ENCODE measurements around the gene ABTB2.
A peak's percentile ranks its signal among the peaks of the same experiment; 100 is the strongest.
"Not testable (repeated sequence)": the region's sequence is repeated elsewhere in the genome, so short reads cannot be mapped to it uniquely, and the experiment has no call there.

Gene ABTB2

DNA sequence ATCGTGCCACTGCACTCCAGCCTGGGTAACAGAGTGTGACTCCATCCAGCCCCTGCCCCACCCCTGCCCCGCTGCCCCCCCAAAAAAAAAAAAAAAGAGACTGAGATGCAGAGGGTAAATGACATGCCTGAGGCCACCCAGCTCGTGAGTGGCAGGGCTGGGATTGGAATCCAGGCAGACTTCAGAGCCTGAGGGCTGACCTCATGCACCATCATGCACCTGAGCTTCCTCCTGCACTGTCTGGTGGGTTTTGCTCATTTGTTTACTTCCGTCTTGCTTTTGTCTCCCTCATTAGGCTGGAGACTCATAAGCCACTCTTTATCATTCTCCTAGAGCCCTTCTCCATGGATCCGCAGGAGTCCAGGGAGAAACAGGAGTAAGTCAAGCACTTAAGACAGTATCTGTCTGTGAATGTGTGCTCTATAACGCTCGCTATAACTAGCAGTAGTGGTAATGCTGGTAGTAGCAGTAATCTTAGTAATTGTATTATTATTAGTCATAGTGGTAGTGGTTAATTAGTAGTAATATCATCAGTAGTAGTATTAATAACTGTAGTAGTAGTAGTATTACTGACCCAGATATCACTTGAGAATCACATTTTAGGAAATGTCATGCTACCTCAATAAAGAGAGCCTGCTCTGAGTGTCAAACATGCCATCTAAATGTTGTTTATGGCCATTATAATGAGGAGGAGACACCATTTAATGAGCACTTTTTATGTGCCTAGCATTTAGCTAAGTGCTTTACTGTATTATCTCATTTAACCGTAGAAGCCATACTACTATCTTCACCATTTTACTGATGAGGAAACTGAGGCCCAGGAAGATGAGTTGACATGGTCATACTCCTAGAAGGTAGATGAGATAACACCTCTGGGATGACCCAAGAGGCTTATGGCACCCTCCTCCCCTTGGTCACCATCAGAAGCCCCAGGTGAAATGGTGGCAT, 167.3 kb downstream of the ABTB2 start:
- Mint-ChIP-seq H3K27ac (peak overlapping the region in 1 of 2 donors; percentile 7), H3K4me3 (no peak overlapping the region), H3K4me1 (peaks cover 6% of the 10 kb centered on the region), H3K9me3 (no peaks in the 10 kb centered on the region), H3K27me3 (no peaks in the 10 kb centered on the region)
- ATAC-seq, result no peak
- no peak for DNase-seq

DNA sequence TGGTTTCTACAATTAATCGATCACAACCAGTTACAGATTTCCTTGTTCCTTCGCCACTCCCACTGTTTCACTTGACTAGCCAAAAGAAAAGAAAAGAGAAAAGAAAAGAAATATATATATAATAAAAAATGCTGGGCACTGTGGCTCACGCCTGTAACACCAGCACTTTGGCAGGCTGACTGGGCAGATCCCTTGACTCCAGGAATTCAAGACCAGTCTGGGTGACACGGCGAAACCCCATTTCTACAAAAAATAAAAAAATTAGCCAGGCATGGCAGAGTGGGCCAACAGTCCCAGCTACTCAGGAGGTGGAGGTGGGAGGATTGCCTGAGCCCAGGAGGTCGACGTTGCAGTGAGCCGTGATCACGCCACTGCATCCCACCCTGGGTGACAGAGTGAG, 168.6 kb downstream of the ABTB2 start:
- DNase-seq (no peak), ATAC-seq (no peak)
- H3K4me1 Mint-ChIP-seq, result peaks cover 6% of the 10 kb centered on the region
- no peak overlapping the region for H3K27ac Mint-ChIP-seq
- H3K27me3 Mint-ChIP-seq, result no peaks in the 10 kb centered on the region
- H3K4me3 Mint-ChIP-seq, result no peak overlapping the region
- H3K9me3 Mint-ChIP-seq, result no peaks in the 10 kb centered on the region

DNA sequence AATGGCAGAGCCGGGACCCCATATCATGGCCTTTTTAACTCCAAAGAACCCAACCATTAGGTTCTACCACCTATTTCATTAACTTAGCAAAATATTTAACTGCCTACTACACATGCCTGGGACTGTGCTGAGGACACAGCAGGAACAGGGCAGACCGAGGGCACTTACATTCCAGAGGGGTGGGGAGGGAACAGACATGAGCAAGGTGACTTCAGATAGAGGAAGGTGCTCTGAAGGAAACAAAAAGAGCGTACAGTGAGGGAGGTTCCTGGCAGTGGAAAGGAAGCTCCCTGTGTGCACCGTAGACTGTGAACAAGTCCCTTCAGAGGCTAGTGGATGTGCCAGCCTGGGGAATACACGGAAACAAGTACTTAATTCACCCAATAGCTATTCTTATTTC, 169.6 kb downstream of the ABTB2 start:
- Mint-ChIP-seq H3K4me3 (no peak overlapping the region), H3K27ac (no peak overlapping the region), H3K27me3 (no peaks in the 10 kb centered on the region), H3K9me3 (no peaks in the 10 kb centered on the region), H3K4me1 (peaks cover 6% of the 10 kb centered on the region)
- DNase-seq, result no peak
- no peak for ATAC-seq

DNA sequence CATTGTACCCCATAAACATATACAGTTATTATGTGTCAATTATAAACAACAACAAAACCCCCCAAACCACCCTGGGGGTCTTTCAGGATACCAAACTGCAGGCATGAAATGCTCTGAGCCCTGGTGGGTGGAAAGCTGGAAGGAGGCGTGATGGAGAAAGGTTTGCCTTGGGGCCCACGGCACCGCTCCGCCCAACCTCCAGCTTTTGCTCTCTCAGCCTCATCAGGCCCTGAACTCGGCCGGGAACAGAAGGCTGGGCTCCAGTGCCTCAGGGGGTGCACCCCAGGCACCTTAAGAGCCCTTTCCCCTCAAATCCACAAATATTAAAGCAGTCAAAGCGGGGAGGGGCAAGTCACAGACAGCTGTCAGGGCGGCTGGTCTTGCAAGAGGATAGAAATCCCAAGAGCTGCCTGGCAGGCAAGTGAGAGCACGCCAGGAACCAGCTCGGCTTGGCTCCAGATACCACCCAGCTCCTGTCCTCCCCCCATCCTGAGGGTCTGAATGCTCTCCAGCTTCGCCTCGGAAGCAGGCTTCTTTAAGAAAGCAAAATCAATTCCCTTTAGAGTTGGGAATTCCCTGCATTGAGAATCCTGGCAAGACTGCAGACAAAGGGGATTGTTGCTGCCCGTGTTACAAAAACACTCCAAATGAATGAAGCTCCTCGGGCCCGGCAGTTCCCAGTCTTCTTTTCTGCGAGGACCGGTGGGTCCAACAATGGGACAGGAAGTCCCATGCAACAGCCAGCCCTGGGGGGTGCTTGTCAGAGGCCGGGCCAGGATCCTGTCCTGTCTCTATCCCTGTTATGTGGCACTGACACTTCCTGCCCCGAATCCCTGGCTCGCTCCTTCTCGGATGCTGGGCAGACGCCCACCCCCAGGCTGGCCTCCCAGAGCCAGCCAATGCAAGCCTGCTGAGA, 171.6 kb downstream of the ABTB2 start:
- H3K9me3 Mint-ChIP-seq, result no peaks in the 10 kb centered on the region
- H3K27me3 Mint-ChIP-seq, result no peaks in the 10 kb centered on the region
- H3K4me1 Mint-ChIP-seq, result peaks cover 17% of the 10 kb centered on the region
- no peak for DNase-seq
- no peak overlapping the region for H3K27ac Mint-ChIP-seq
- no peak for ATAC-seq
- no peak overlapping the region for H3K4me3 Mint-ChIP-seq

DNA sequence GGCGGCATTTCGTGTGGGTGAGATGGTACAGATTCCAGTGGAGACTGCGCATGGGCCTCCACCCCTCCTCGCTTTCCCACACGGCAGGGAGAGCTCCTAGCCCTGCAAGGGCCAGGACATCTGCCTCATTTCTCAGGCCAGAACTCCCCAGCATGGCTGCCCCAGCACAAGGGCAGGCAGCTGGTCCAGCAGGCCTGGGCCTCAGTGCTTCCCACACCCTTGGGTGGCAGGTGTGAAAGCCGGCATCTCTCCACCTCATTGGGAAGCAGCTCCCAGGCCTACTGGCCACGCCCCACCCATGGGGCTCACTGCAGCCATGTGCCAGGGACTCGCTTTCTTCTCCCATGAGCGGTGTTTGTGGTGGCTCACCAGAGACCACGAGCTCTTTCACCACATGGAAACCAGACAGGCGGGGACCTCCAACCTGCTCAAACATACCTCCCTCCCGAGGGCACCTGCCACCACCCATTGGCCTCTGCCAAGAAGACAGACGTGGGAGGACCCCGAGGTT, 173.2 kb downstream of the ABTB2 start:
- DNase-seq (no peak), ATAC-seq (no peak)
- no peaks in the 10 kb centered on the region for H3K27me3 Mint-ChIP-seq
- no peaks in the 10 kb centered on the region for H3K9me3 Mint-ChIP-seq
- peaks cover 33% of the 10 kb centered on the region for H3K4me1 Mint-ChIP-seq
- H3K27ac Mint-ChIP-seq, result no peak overlapping the region
- no peak overlapping the region for H3K4me3 Mint-ChIP-seq

DNA sequence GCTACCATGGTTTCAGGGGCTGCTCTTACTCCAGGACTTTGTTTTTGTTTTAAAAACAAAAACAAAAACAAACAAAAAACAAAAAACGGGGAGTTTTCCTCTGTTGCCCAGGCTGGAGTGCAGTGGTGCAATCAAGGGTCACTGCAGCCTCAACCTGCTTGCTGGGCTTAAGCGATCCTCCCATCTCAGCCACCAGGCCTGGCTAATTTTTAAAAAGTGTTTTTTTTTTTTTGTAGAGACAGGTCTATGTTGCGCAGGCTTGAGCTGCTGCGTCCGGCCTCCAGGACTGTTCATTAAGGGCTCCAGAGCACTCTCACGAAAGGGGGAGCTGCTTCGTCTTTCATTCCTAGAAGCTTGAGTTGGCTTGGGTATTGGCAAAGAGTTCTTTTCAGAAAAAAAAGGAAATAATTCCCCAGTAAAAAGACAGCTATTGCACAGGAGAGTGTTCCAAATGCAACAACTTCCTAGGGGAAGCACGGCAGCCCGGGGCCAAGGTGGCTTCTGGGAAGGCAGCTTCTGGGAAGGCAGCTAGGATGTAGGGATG, 173.9 kb downstream of the ABTB2 start:
- no peak for ATAC-seq

DNA sequence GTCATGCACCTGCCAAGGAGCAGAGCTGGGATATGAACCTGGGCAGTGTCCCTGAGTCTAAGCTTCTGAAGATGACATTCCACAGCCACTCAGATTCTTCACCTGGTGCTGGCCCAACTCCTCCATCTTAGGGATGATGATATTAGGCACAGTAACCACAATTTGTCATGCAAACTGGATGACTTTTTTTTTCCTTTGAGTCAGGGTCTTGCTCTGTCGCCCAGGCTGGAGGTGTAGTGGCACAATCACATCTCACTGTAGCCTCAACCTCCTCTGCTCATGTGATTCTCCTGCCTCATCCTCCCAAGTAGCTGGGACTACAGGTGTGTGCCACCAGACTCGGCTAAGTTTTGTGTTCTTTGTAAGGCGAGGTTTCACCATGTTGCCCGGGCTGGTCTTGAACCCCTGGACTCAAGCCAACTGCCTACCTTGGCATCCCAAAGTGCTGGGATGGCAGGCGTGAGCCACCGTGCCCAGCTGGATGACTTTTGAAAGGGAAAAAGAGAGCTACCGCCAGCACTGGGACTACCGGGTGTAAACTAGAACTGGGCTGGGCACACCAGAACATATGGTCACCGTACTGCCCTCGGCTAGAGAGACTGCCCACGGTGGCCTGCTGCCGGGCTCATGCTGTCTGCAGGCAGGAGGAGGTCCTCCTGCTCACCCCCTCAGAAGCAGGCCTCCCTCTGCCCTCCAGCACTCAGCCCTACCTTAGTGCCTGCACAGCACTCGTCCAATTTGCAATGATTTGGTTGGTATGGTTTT, 174.7 kb downstream of the ABTB2 start:
- Mint-ChIP-seq H3K4me1 (peaks cover 39% of the 10 kb centered on the region), H3K4me3 (no peak overlapping the region), H3K9me3 (no peaks in the 10 kb centered on the region), H3K27me3 (no peaks in the 10 kb centered on the region), H3K27ac (no peak overlapping the region)
- DNase-seq (no peak), ATAC-seq (no peak)

More for the DNA sequence above, 173.9 kb downstream of the ABTB2 start:
- no peak overlapping the region for H3K27ac Mint-ChIP-seq
- H3K4me1 Mint-ChIP-seq, result peaks cover 34% of the 10 kb centered on the region
- H3K27me3 Mint-ChIP-seq, result no peaks in the 10 kb centered on the region
- H3K4me3 Mint-ChIP-seq, result no peak overlapping the region
- H3K9me3 Mint-ChIP-seq, result no peaks in the 10 kb centered on the region
- DNase-seq, result no peak

DNA sequence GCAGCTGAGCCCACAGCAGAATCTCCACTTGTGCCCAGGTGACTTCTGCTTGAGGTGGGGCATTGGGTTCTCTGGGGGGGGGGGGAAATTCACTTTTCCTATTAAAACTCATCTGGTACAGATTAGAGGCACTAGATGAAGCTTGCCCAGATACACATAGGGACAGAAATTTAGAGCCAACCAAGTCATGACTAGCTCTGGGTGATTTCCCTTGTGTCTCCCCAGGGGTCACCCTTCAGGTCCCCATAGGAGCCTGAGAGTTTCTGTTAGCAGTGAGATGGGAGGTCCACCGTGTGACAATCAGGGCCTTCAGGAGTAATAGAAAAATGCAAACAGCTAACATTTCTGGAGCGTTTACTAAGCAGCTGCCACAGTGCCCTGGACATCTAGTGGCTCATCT, 175.4 kb downstream of the ABTB2 start:
- DNase-seq (no peak), ATAC-seq (no peak)
- Mint-ChIP-seq H3K4me1 (peaks cover 45% of the 10 kb centered on the region), H3K4me3 (no peak overlapping the region), H3K9me3 (no peaks in the 10 kb centered on the region), H3K27me3 (no peaks in the 10 kb centered on the region), H3K27ac (no peak overlapping the region)

DNA sequence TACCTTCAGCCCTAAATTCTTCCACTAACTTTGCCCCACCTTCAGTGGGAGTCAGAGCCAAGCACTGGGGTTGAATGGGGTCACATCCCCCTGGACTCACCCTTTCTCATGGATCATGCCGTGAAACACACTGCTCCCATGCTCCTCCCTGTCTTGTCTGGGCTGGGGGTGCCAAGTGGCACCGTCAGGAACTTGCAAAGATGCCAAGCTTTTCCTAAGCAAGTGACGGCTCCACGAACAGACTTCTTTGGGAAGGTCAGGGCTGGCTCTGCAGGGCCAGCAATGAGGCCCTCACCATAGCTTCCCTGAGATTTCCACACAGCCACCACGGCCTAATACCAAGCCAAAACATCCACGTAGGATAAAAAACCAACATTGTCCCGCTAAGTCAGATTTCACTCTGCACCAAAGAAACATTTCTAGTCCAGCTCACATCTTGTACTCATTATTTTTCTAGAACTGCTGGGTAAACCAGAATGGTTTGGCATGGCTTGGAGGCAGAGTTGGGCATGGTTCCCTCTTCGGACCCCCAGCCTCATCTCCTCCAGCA, 175.9 kb downstream of the ABTB2 start:
- H3K9me3 Mint-ChIP-seq, result no peaks in the 10 kb centered on the region
- DNase-seq, result no peak
- H3K4me1 Mint-ChIP-seq, result peaks cover 45% of the 10 kb centered on the region
- H3K27ac Mint-ChIP-seq, result peak overlapping the region in 1 of 2 donors; percentile 74
- ATAC-seq, result no peak
- no peak overlapping the region for H3K4me3 Mint-ChIP-seq
- no peaks in the 10 kb centered on the region for H3K27me3 Mint-ChIP-seq

DNA sequence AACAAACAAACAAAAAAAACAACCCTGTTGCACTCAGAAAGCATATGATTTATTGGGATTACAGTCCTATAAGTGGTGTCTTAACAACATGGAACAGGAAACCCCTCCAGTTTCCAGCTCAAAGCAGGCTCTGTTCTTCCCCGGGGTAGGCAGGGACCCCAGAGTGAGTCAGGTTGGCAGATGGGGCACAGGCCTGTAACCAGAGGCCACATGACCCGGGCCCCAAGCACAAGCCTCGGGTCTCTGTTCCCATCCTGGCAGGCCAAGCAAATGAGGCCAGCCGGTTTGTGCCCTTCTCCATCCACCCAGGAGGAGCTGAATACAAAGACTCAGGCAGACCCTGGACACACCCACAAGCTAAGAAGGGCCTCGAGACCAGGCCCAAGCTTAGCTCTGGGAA, 176.6 kb downstream of the ABTB2 start:
- ATAC-seq (peak; percentile 51), DNase-seq (no peak)
- Mint-ChIP-seq H3K27ac (no peak overlapping the region), H3K27me3 (peaks cover 6% of the 10 kb centered on the region), H3K4me1 (peaks cover 50% of the 10 kb centered on the region), H3K9me3 (no peaks in the 10 kb centered on the region), H3K4me3 (no peak overlapping the region)

DNA sequence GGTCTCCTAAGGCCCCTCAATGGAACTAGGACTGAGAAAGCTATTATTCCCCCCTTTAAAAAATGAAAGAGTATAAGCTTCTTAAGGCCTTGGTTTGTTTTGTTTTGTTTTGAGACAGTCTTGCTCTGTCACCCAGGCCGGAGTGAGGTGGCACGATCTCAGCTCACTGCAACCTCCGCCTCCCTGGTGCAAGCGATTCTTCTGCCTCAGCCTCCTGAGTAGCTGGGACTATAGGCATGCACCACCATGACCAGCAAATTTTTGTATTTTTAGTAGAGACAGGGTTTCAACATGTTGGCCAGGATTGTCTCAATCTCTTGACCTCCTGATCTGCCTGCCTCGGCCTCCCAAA, 177.0 kb downstream of the ABTB2 start:
- not testable (repeated sequence) for H3K27me3 Mint-ChIP-seq, DNase-seq, H3K9me3 Mint-ChIP-seq, H3K27ac Mint-ChIP-seq, H3K4me3 Mint-ChIP-seq
- H3K4me1 Mint-ChIP-seq, result peaks cover 54% of the 10 kb centered on the region
- peak; percentile 52 for ATAC-seq

DNA sequence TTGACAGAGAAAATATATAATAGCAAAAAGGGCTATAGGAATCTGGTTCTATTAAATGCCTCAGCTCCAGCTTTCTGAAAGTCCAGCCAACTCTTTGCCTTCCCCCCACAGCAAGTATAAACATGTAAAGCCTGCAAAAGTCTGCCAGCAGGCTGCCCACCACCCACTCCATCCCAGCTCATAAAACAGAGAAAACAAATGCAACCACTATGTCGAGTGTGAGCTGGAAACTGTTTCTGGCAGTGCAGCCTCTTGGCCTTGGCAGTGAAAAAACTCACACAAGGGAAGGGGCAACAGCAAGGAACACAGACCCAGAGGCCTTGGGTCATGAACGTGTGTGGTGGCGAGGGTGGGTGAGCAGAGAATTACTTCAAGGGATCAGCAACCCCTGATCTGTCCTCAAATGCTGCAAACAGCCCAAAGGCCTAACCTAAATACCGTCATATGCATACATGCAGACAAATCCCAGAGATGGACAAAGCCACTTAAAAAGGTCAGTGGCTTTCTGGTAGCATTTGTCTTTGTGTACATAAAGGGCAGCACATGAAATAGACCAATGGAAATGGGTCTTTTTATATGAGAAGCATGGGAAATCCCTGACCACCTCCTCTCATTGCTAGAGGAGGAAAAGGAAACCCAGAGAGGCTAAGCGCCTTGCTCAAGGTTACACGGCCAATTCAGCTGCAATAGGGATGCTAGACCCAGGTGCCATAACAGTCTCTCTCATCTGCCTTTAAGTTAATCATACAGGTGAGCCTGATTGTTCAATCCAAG, 177.6 kb downstream of the ABTB2 start:
- ATAC-seq, result peak; percentile 87
- Mint-ChIP-seq H3K27ac (peak overlapping the region in 1 of 2 donors; percentile 58), H3K27me3 (peaks cover 7% of the 10 kb centered on the region), H3K9me3 (no peaks in the 10 kb centered on the region), H3K4me1 (peaks cover 60% of the 10 kb centered on the region), H3K4me3 (no peak overlapping the region)
- DNase-seq, result peak in 1 of 2 donors; percentile 47

DNA sequence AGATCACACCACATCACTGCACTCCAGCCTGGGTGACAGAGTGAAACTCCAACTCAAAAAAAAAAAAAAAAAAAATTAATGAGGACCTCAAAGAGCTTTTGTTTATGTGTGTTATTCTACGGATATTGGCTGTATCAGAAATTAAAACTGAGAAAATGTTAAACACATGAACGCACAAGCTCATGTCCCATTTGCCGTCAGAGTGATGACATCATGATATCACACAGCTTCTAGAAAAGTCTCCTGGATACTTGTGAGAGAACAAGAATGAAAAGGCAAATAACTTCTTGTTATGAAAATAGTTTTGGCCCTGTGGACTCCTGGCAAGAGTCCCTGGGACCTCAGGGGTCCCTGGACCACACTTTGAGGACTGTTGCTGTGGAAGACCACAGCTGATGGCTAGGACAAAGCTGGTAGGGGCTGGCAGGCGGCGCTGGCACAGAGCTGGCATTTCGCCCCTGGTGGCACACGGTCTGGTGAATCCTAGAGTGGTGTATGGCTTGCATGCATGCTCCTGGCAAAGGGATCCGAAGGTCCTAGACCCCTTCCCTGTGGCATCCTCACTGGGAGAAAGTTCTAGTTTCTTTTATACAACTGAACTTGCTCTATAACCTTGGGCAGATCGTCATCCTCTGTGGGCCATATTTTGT, 178.7 kb downstream of the ABTB2 start:
- Mint-ChIP-seq H3K27ac (no peak overlapping the region), H3K4me1 (peaks cover 71% of the 10 kb centered on the region), H3K9me3 (no peaks in the 10 kb centered on the region), H3K27me3 (peaks cover 7% of the 10 kb centered on the region), H3K4me3 (no peak overlapping the region)
- DNase-seq (no peak), ATAC-seq (no peak)
